K562 (cell line): ENCODE measurements around the gene CDH19. TPM values are rescaled to one million over a fixed set of nuclear protein-coding genes. Genes with fewer than 3 reads are reported as not detected.

Experiments
- ATAC-seq: fragments of 200-7000 bp; cut with Tn5 transposase; 3 replicates; pipeline ENCODE4 v1.9.1; 2020; ENCODE audit warnings: moderate library complexity
- BruUV-seq: library from RNA; stranded (reverse); fragments of 400-500 nt; replicated peaks from 2 replicates; lab custom pipeline; 2021; lab: Mats Ljungman, UMichigan
- CTCF ChIA-PET: fragments of 300-600 bp; formaldehyde crosslinking; extraction: SDS; loops from one replicate; lab custom pipeline; 2021; ENCODE audit warnings: low intra/inter-chr PET ratio; lab: Yijun Ruan, JAX
- POLR2A ChIA-PET: fragments of 300-600, 350-650 bp; sonication (Branson Sonifier 250); formaldehyde crosslinking; extraction: SDS; loops from one replicate; lab custom pipeline; 2021; ENCODE audit warnings: antibody characterized with exemption, inconsistent platforms; lab: Yijun Ruan, JAX
- DNase-seq, 4 experiments: peaks; one replicate each; pipeline versions ENCODE4 v3.0.0 to v3.0.0-alpha.2; 2011 to 2018; ENCODE audit warnings: low spot score in 3 of 4, mixed read lengths in 3 of 4; ENCODE audit errors: extremely low read depth in 1 of 4
- FAIRE-seq: peaks from 2 replicates; lab custom pipeline; 2011; peaks lifted over from hg19 to GRCh38; lab: Jason Lieb, UNC
- H2AFZ ChIP-seq: 2 replicates; pipeline ENCODE4 v1.6.0; 2011; ENCODE audit warnings: low read depth, low read length, control low read depth, inconsistent platforms
- H3K27ac ChIP-seq: fragments of 200-600 bp; 3 replicates; pipeline ENCODE4 v1.8.0; 2011; ENCODE audit warnings: low read depth, mild to moderate bottlenecking, control low read depth, inconsistent platforms, low read length, moderate library complexity, mixed read lengths; ENCODE audit errors: extremely low read depth
- H3K27me3 ChIP-seq, 2 experiments: fragments of 300-600 bp in 1 of 2; 2 replicates in 1 of 2; 3 replicates in 1 of 2; pipeline versions ENCODE4 v1.6.0 to v1.8.0; 2011; ENCODE audit warnings: inconsistent platforms in 2 of 2, low read length in 2 of 2, mild to moderate bottlenecking in 1 of 2, mixed read lengths in 1 of 2, moderate library complexity in 1 of 2; ENCODE audit not compliant: control insufficient read depth in 2 of 2, insufficient read depth in 2 of 2
- H3K36me3 ChIP-seq: fragments of 300-600 bp; 3 replicates; pipeline ENCODE4 v1.8.0; 2011; ENCODE audit warnings: mild to moderate bottlenecking, low read length, inconsistent platforms; ENCODE audit not compliant: control insufficient read depth, insufficient read depth
- H3K4me1 ChIP-seq, 2 experiments: fragments of 200-600 bp in 1 of 2; replicated peaks in 1 of 2; 2 replicates in 1 of 2; 3 replicates in 1 of 2; pipeline versions ENCODE4 v1.5.1 to v1.8.0; 2011; ENCODE audit warnings: inconsistent platforms in 2 of 2, low read length in 2 of 2, mild to moderate bottlenecking in 1 of 2, mixed read lengths in 1 of 2, moderate library complexity in 1 of 2; ENCODE audit not compliant: control insufficient read depth in 2 of 2, insufficient read depth in 2 of 2
- H3K4me2 ChIP-seq: 2 replicates; pipeline ENCODE4 v1.6.1; 2011; ENCODE audit warnings: low read length, control low read depth, inconsistent platforms, mixed read lengths; ENCODE audit not compliant: insufficient read depth
- H3K4me3 ChIP-seq: fragments of 200-600 bp; sonication (generic), shearing (Covaris generic); 2 replicates; pipeline ENCODE4 v1.5.1; 2016; ENCODE audit warnings: control low read depth, inconsistent platforms
- H3K79me2 ChIP-seq: fragments of 200-600 bp; 3 replicates; pipeline ENCODE4 v1.8.0; 2011; ENCODE audit warnings: low read length, inconsistent platforms; ENCODE audit not compliant: control insufficient read depth, insufficient read depth
- H3K9ac ChIP-seq, 2 experiments: 2 replicates each; pipeline versions ENCODE4 v1.6.0 to v1.6.1; 2011; ENCODE audit warnings: low read depth in 2 of 2, low read length in 2 of 2, control low read depth in 1 of 2, inconsistent platforms in 1 of 2, mild to moderate bottlenecking in 1 of 2, mixed read lengths in 1 of 2; ENCODE audit not compliant: insufficient read depth in 1 of 2
- H3K9me1 ChIP-seq: one replicate; pipeline ENCODE4 v1.6.0; 2011; ENCODE audit warnings: inconsistent platforms, mild to moderate bottlenecking, low read length, moderate library complexity; ENCODE audit not compliant: control insufficient read depth, insufficient read depth
- H3K9me3 ChIP-seq: replicated peaks from 2 replicates; pipeline ENCODE4 v1.5.1; 2011; ENCODE audit warnings: low read depth, low read length, inconsistent platforms; ENCODE audit not compliant: control insufficient read depth, insufficient read depth
- H4K20me1 ChIP-seq: replicated peaks from 2 replicates; pipeline ENCODE4 v1.6.1; 2011; ENCODE audit warnings: low read length, inconsistent platforms, mixed read lengths; ENCODE audit not compliant: control insufficient read depth, insufficient read depth
- ATF2 ChIP-seq: sonication (generic); formaldehyde crosslinking; IDR thresholded peaks from 2 replicates; pipeline ENCODE4 v1.8.1; 2022; ENCODE audit warnings: missing genetic modification reagents
- CHD2 ChIP-seq: IDR thresholded peaks from 2 replicates; pipeline ENCODE4 v1.6.1; 2011; ENCODE audit warnings: low read depth, low read length
- DIDO1 ChIP-seq: fragments of 450-650 bp; IDR thresholded peaks from 2 replicates; pipeline ENCODE4 v1.6.1; 2016; ENCODE audit warnings: low read depth, missing biosample characterization, missing genetic modification characterization
- HDAC3 ChIP-seq: fragments of 450-650 bp; IDR thresholded peaks from 2 replicates; pipeline ENCODE4 v1.6.1; 2018; ENCODE audit warnings: borderline replicate concordance, mild to moderate bottlenecking, moderate library complexity; ENCODE audit not compliant: partially characterized antibody
- KAT7 ChIP-seq: sonication (generic); formaldehyde crosslinking; IDR thresholded peaks from 2 replicates; pipeline ENCODE4 v1.8.0; 2022; ENCODE audit warnings: missing genetic modification reagents, mild to moderate bottlenecking, borderline replicate concordance
- MAFF ChIP-seq: IDR thresholded peaks from 2 replicates; pipeline ENCODE4 v1.6.1; 2012; ENCODE audit warnings: low read length, improper control_type of control experiment
- MAFG ChIP-seq: fragments of 450-650 bp; conservative IDR thresholded peaks from 2 replicates; pipeline ENCODE4 v1.6.1; 2016; ENCODE audit warnings: missing genetic modification characterization, missing compliant biosample characterization
- MAFK ChIP-seq: IDR thresholded peaks from 2 replicates; pipeline ENCODE4 v1.6.1; 2011; ENCODE audit warnings: low read length, improper control_type of control experiment
- SNAPC5 ChIP-seq: fragments of 250-450 bp; sonication (Bioruptor Pico); IDR thresholded peaks from 2 replicates; pipeline ENCODE4 v1.8.0; 2021; ENCODE audit warnings: moderate library complexity, mild to moderate bottlenecking, inconsistent platforms
- ZKSCAN1 ChIP-seq: fragments of 150-350 bp; IDR thresholded peaks from 2 replicates; pipeline ENCODE4 v1.6.1; 2016; ENCODE audit warnings: low read depth, low read length
- ZNF395 ChIP-seq: fragments of 200-800 bp; sonication (Bioruptor generic); IDR thresholded peaks from 2 replicates; pipeline ENCODE4 v1.6.1; 2017; ENCODE audit warnings: missing genetic modification characterization, missing compliant biosample characterization
- ZNF561 ChIP-seq: fragments of 450-650 bp; formaldehyde crosslinking; conservative IDR thresholded peaks from 2 replicates; pipeline ENCODE4 v1.4.0; 2020; ENCODE audit warnings: mild to moderate bottlenecking, moderate library complexity
- ZNF766 ChIP-seq: fragments of 200-800 bp; sonication (Bioruptor generic); conservative IDR thresholded peaks from 2 replicates; pipeline ENCODE4 v1.6.1; 2016; ENCODE audit warnings: missing genetic modification characterization, missing compliant biosample characterization
- WGBS: fragments of 100-300 bp; shearing (Covaris generic); methylation state at CpG from one replicate; pipeline ENCODE4 v1.1.6; 2016; ENCODE audit warnings: low coverage, mixed read lengths; ENCODE audit not compliant: insufficient coverage; ENCODE audit errors: missing lambda C conversion rate; 5-methylcytosine and 5-hydroxymethylcytosine counted together
- in situ Hi-C: fragments of 300-500 bp; cut with MboI; formaldehyde crosslinking; loops from 4 replicates; pipeline ENCODE4 v1.15.0; 2018; ENCODE audit warnings: inconsistent platforms, mixed read lengths
- intact Hi-C: fragments of 100-400 bp; cut with micrococcal nuclease; formaldehyde crosslinking; loops from 2 replicates; pipeline ENCODE4 v1.14.2; 2022
- polyA plus RNA-seq, 8 experiments: library from polyadenylated mRNA; depleted of rRNA in 4 of 8; stranded (reverse) in 5 of 8; unstranded in 3 of 8; fragments of >200 nt; fragmentation: Nextera tagmentation in 2 of 8; fragmentation: Illumina TruSeq in 1 of 8; extraction: Ambion mirVana in 2 of 8; extraction: Trizol in 1 of 8; gene quantifications; 2 replicates each; pipeline versions ENCODE4 v1.2.1 to v1.2.3, GENCODE V29; 2011 to 2014; ENCODE audit warnings: inconsistent platforms in 1 of 8, missing spikeins in 1 of 8
- total RNA-seq, 7 experiments: library from RNA; depleted of rRNA in 6 of 7; stranded (reverse); fragments of >200 nt in 6 of 7; fragmentation: Illumina TruSeq in 2 of 7; extraction: Trizol in 2 of 7; gene quantifications; 2 replicates each; pipeline versions ENCODE4 v1.2.1 to v1.2.3, GENCODE V29; 2011 to 2021; ENCODE audit warnings: low replicate concordance in 1 of 7

CDH19 gene
- total and polyA plus RNA-seq, 9 of the 15 experiments (the other 6 are each of a cell fraction or from before 2014, with no cell fraction given): not detected

- no peak overlapping the region for H3K4me3 ChIP-seq
- H3K9me3 ChIP-seq: no peaks in the 10 kb centered on the region; the same call in 1 of the 2 replicates
- H3K27me3 ChIP-seq: no peaks in the 10 kb centered on the region
- no peak for TF ChIP-seq ZKSCAN1
- no peak for TF ChIP-seq KAT7 (CRISPR knock-in tag)
- no peak for TF ChIP-seq ZNF561
- no peak for TF ChIP-seq ZNF395 (CRISPR knock-in tag)
- peak; percentile 47; the same call in 1 of the 2 replicates for TF ChIP-seq MAFK
- TF ChIP-seq DIDO1 (tag): no peak
- no peak for TF ChIP-seq HDAC3
- no peak for TF ChIP-seq CHD2
- TF ChIP-seq MAFF: peak; percentile 40; the same call in 1 of the 2 replicates
- TF ChIP-seq ZNF766 (CRISPR knock-in tag): no peak
- no peak for TF ChIP-seq MAFG (tag)
- TF ChIP-seq ATF2: no peak
- no peak for TF ChIP-seq SNAPC5 (CRISPR knock-in tag)
- no peak for ATAC-seq
- no peaks in the 10 kb centered on the region for H3K79me2 ChIP-seq
- H3K9me1 ChIP-seq: no peaks in the 10 kb centered on the region
- no peak for DNase-seq
- in situ Hi-C loops: no loop called here
- no peaks in the 10 kb centered on the region for H4K20me1 ChIP-seq
- intact Hi-C loops: no loop called here
- no peak overlapping the region for H2AFZ ChIP-seq
- no peak for FAIRE-seq
- CTCF ChIA-PET: no interaction called here
- H3K4me2 ChIP-seq: no peak overlapping the region
- no TSS peak for BruUV-seq
- WGBS: 6% methylated on average over 4 of the region's 4 CpGs
- H3K36me3 ChIP-seq: no peaks in the 10 kb centered on the region
- no peak overlapping the region for H3K9ac ChIP-seq
- no peaks in the 10 kb centered on the region for H3K4me1 ChIP-seq
- POLR2A ChIA-PET: no interaction called here
- H3K27ac ChIP-seq: no peak overlapping the region
These were observed 43.8 kb downstream of the CDH19 start for GRCh38 chr18:66560094-66560493.
